ENCODE measurements around the gene SENP2. TPM values are rescaled to one million over a fixed set of nuclear protein-coding genes. Genes with fewer than 3 reads are reported as not detected.

SENP2 gene
- total and polyA plus RNA-seq, 10 of the 15 experiments (the other 5 are each of a cell fraction or from before 2014, with no cell fraction given) = 9.0 to 42.7 (median 25.1) TPM

GRCh38 chr3:185585859-185586685, at the start of gene SENP2 (continued):
- peak; percentile 70; the same call in 1 of the 2 replicates for TF ChIP-seq GABPA (IDR thresholded peaks at IDR 0.05; ENCODE audit: low read depth)
- TF ChIP-seq EED (IDR thresholded peaks at IDR 0.05; ENCODE audit: low read depth) = no peak
- TF ChIP-seq, protein P1, sequence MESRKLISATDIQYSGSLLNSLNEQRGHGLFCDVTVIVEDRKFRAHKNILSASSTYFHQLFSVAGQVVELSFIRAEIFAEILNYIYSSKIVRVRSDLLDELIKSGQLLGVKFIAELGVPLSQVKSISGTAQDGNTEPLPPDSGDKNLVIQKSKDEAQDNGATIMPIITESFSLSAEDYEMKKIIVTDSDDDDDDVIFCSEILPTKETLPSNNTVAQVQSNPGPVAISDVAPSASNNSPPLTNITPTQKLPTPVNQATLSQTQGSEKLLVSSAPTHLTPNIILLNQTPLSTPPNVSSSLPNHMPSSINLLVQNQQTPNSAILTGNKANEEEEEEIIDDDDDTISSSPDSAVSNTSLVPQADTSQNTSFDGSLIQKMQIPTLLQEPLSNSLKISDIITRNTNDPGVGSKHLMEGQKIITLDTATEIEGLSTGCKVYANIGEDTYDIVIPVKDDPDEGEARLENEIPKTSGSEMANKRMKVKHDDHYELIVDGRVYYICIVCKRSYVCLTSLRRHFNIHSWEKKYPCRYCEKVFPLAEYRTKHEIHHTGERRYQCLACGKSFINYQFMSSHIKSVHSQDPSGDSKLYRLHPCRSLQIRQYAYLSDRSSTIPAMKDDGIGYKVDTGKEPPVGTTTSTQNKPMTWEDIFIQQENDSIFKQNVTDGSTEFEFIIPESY (IDR thresholded peaks at IDR 0.05) = no peak
- no peak for TF ChIP-seq MYC (IDR thresholded peaks at IDR 0.05; ENCODE audit: insufficient read depth, insufficient read length, insufficient replicate concordance, low read length, severe bottlenecking)
- no peak for TF ChIP-seq KAT2A (conservative IDR thresholded peaks at IDR 0.05; ENCODE audit: control insufficient read depth, low read depth, low read length)
- TF ChIP-seq SUZ12 (IDR thresholded peaks at IDR 0.05; ENCODE audit: unreplicated experiment) = no peak
- no peak for TF ChIP-seq NR2F1 (conservative IDR thresholded peaks at IDR 0.05)
- peak; percentile 85 for TF ChIP-seq POLR2AphosphoS5 (IDR thresholded peaks at IDR 0.05; ENCODE audit: low read length)
- TF ChIP-seq, protein P2, sequence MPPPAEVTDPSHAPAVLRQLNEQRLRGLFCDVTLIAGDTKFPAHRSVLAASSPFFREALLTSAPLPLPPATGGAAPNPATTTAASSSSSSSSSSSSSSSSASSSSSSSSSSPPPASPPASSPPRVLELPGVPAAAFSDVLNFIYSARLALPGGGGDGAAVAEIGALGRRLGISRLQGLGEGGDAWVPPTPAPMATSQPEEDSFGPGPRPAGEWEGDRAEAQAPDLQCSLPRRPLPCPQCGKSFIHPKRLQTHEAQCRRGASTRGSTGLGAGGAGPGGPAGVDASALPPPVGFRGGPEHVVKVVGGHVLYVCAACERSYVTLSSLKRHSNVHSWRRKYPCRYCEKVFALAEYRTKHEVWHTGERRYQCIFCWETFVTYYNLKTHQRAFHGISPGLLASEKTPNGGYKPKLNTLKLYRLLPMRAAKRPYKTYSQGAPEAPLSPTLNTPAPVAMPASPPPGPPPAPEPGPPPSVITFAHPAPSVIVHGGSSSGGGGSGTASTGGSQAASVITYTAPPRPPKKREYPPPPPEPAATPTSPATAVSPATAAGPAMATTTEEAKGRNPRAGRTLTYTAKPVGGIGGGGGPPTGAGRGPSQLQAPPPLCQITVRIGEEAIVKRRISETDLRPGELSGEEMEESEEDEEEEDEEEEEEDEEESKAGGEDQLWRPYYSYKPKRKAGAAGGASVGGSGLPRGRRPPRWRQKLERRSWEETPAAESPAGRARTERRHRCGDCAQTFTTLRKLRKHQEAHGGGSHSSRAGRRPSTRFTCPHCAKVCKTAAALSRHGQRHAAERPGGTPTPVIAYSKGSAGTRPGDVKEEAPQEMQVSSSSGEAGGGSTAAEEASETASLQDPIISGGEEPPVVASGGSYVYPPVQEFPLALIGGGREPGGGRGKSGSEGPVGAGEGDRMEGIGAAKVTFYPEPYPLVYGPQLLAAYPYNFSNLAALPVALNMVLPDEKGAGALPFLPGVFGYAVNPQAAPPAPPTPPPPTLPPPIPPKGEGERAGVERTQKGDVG (CRISPR knock-in tag; IDR thresholded peaks at IDR 0.05) = no peak
- TF ChIP-seq CBX5 (IDR thresholded peaks at IDR 0.05; ENCODE audit: low read depth) = no peak
- peak; percentile 93 for TF ChIP-seq POLR2A (IDR thresholded peaks at IDR 0.05; ENCODE audit: low read depth, low read length)
- TF ChIP-seq IKZF2 (IDR thresholded peaks at IDR 0.05) = no peak
- TF ChIP-seq PAX5 (IDR thresholded peaks at IDR 0.05; ENCODE audit: borderline replicate concordance, low read depth, low read length) = 0 out of 2 replicates have a peak, but pooled peaks have one; percentile 5
- no peak for TF ChIP-seq NFXL1 (IDR thresholded peaks at IDR 0.05; ENCODE audit: borderline replicate concordance)
- TF ChIP-seq HDGF (IDR thresholded peaks at IDR 0.05) = peak; percentile 60
- TF ChIP-seq ESRRA (IDR thresholded peaks at IDR 0.05; ENCODE audit: low read length) = no peak
- peak; percentile 74 for TF ChIP-seq RELB (IDR thresholded peaks at IDR 0.05; ENCODE audit: low read depth)
- TF ChIP-seq ZNF217 (IDR thresholded peaks at IDR 0.05) = no peak
- TF ChIP-seq ATF7 (IDR thresholded peaks at IDR 0.05; ENCODE audit: low read depth) = peak; percentile 99
- peak; percentile 76 for TF ChIP-seq CHD2 (IDR thresholded peaks at IDR 0.05; ENCODE audit: borderline replicate concordance, low read depth, low read length)
- no peak for TF ChIP-seq ZZZ3 (IDR thresholded peaks at IDR 0.05; ENCODE audit: control insufficient read depth, insufficient read length, low read depth)
- TF ChIP-seq JUNB (IDR thresholded peaks at IDR 0.05) = no peak
- TF ChIP-seq ZNF207 (IDR thresholded peaks at IDR 0.05; ENCODE audit: borderline replicate concordance) = peak; percentile 82
- 0 out of 2 replicates have a peak, but pooled peaks have one; percentile 30 for TF ChIP-seq GATAD2B (conservative IDR thresholded peaks at IDR 0.05; ENCODE audit: low read depth)
- TF ChIP-seq SUPT20H (IDR thresholded peaks at IDR 0.05; ENCODE audit: borderline replicate concordance, control insufficient read depth, low read depth, low read length) = no peak
- TF ChIP-seq IKZF1 (conservative IDR thresholded peaks at IDR 0.05) = 0 out of 2 replicates have a peak, but pooled peaks have one; percentile 39

All from GM12878 (cell line).